ENCODE results near the gene CMC2. TPM values are rescaled to one million over a fixed set of nuclear protein-coding genes. Genes with fewer than 3 reads are reported as not detected.

CMC2 gene
- total and polyA plus RNA-seq, 8 donors = 10.4 to 149 (median 80.6) TPM

- H3K36me3 ChIP-seq = no peaks in the 10 kb centered on the region
- no peak for DNase-seq
- 59 to 83% (median 79%) methylated on average over 2 of the region's 2 CpGs for WGBS, 5 donors
- intact Hi-C loops (cut with DNase I; ENCODE audit: low total_unique reads) = no loop called here
- H3K27me3 ChIP-seq = no peaks in the 10 kb centered on the region
- H3K4me3 ChIP-seq = no peak overlapping the region
- no peak for TF ChIP-seq POLR2AphosphoS5 (IDR thresholded peaks at IDR 0.05)
- TF ChIP-seq CTCF (IDR thresholded peaks at IDR 0.05) = no peak
- TF ChIP-seq EP300 (IDR thresholded peaks at IDR 0.05) = no peak
- TF ChIP-seq POLR2A (IDR thresholded peaks at IDR 0.05) = no peak
- H3K9me3 ChIP-seq = peaks cover 3 to 33% (median 20%) of the 10 kb centered on the region in 4 donors
- H3K4me1 ChIP-seq = no peaks in the 10 kb centered on the region
- no peak overlapping the region for H3K27ac ChIP-seq
Observed at GRCh38 chr16:80962879-80963278, 43.8 kb downstream of the CMC2 start.

- TF ChIP-seq EP300 (IDR thresholded peaks at IDR 0.05) (no peak), POLR2A (IDR thresholded peaks at IDR 0.05) (no peak), CTCF (IDR thresholded peaks at IDR 0.05) (no peak), POLR2AphosphoS5 (IDR thresholded peaks at IDR 0.05) (no peak)
- H3K4me3 ChIP-seq = no peak overlapping the region
- intact Hi-C loops (cut with DNase I; ENCODE audit: low total_unique reads) = no loop called here
- no peaks in the 10 kb centered on the region for H3K4me1 ChIP-seq
- no peak for DNase-seq
- peaks cover 3 to 48% (median 30%) of the 10 kb centered on the region in 4 donors for H3K9me3 ChIP-seq
- H3K27me3 ChIP-seq = no peaks in the 10 kb centered on the region
- no peaks in the 10 kb centered on the region for H3K36me3 ChIP-seq
- no peak overlapping the region for H3K27ac ChIP-seq
Observed at GRCh38 chr16:80958284-80958683, 48.4 kb downstream of the CMC2 start.

- intact Hi-C loops (cut with DNase I; ENCODE audit: low total_unique reads) = no loop called here
- peaks cover 3 to 36% (median 26%) of the 10 kb centered on the region in 4 donors for H3K9me3 ChIP-seq
Observed at GRCh38 chr16:80954985-80955384, 51.7 kb downstream of the CMC2 start.

GRCh38 chr16:80948886-80949493 lies 57.7 kb downstream of the CMC2 start:
- 0 to 45% (median 42%) methylated on average over 2 to 7 of the region's 7 CpGs for WGBS, 5 donors

More at GRCh38 chr16:80954985-80955384, 51.7 kb downstream of the CMC2 start:
- no peak for DNase-seq
- TF ChIP-seq EP300 (IDR thresholded peaks at IDR 0.05) (no peak), CTCF (IDR thresholded peaks at IDR 0.05) (no peak), POLR2A (IDR thresholded peaks at IDR 0.05) (no peak), POLR2AphosphoS5 (IDR thresholded peaks at IDR 0.05) (no peak)
- no peak overlapping the region for H3K27ac ChIP-seq
- no peaks in the 10 kb centered on the region for H3K27me3 ChIP-seq
- WGBS, 5 donors = 70 to 84% (median 78%) methylated on average over 3 to 5 of the region's 5 CpGs
- H3K36me3 ChIP-seq = no peaks in the 10 kb centered on the region
- H3K4me1 ChIP-seq = no peaks in the 10 kb centered on the region
- no peak overlapping the region for H3K4me3 ChIP-seq

More at GRCh38 chr16:80948886-80949493, 57.7 kb downstream of the CMC2 start:
- H3K27me3 ChIP-seq = peaks cover 0 to 12% (median 0%) of the 10 kb centered on the region in 3 donors
- H3K4me1 ChIP-seq = peaks cover 0 to 4% (median 0%) of the 10 kb centered on the region in 4 donors
- H3K9me3 ChIP-seq = no peaks in the 10 kb centered on the region
- no peak overlapping the region for H3K4me3 ChIP-seq
- peak in 1 of 2 donors; percentile 59 for DNase-seq
- TF ChIP-seq EP300 (IDR thresholded peaks at IDR 0.05) (no peak), CTCF (IDR thresholded peaks at IDR 0.05) (peak in 2 of 7 experiments; percentile 13 to 20)
- no peaks in the 10 kb centered on the region for H3K36me3 ChIP-seq
- no peak overlapping the region for H3K27ac ChIP-seq
- intact Hi-C loops (cut with DNase I; ENCODE audit: low total_unique reads) = no loop called here
